ENCODE measurements around the gene METTL24.

GRCh38 chr6:110404607-110405006, 46.5 kb upstream of the METTL24 start:
- TF ChIP-seq, protein P1, sequence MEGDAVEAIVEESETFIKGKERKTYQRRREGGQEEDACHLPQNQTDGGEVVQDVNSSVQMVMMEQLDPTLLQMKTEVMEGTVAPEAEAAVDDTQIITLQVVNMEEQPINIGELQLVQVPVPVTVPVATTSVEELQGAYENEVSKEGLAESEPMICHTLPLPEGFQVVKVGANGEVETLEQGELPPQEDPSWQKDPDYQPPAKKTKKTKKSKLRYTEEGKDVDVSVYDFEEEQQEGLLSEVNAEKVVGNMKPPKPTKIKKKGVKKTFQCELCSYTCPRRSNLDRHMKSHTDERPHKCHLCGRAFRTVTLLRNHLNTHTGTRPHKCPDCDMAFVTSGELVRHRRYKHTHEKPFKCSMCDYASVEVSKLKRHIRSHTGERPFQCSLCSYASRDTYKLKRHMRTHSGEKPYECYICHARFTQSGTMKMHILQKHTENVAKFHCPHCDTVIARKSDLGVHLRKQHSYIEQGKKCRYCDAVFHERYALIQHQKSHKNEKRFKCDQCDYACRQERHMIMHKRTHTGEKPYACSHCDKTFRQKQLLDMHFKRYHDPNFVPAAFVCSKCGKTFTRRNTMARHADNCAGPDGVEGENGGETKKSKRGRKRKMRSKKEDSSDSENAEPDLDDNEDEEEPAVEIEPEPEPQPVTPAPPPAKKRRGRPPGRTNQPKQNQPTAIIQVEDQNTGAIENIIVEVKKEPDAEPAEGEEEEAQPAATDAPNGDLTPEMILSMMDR (IDR thresholded peaks at IDR 0.05), result no peak
- no peak for TF ChIP-seq POLR2AphosphoS5 (IDR thresholded peaks at IDR 0.05)

All from esophagus muscularis mucosa (tissue), 3 donors.